ENCODE data around the gene LPAR1. TPM values are rescaled to one million over a fixed set of nuclear protein-coding genes. Genes with fewer than 3 reads are reported as not detected.
"Not testable (repeated sequence)": the region's sequence is repeated elsewhere in the genome, so short reads cannot be mapped to it uniquely, and the experiment has no call there.

Gene LPAR1
- total RNA-seq, 1 donor from 2014 or later: not detected

GRCh38 chr9:110825950-110826349 lies 212.3 kb downstream of the LPAR1 start:
- DNase-seq (ENCODE audit: low read depth in 2 of 2): no peak

GRCh38 chr9:110825129-110825528 lies 213.1 kb downstream of the LPAR1 start:
- DNase-seq (ENCODE audit: low read depth in 2 of 2): not testable (repeated sequence)
